ENCODE measurements around the gene THRB.

Gene THRB

GRCh38 chr3:24513463-24513862 is 18.8 kb upstream of the THRB start:
- in situ Hi-C loops (cut with HindIII; ENCODE audit: low sequenced_read_pairs): no loop called here

- in situ Hi-C loops (cut with HindIII; ENCODE audit: low sequenced_read_pairs): no loop called here
These were observed 18.0 kb upstream of the THRB start for GRCh38 chr3:24512564-24513197.

GRCh38 chr3:24510030-24510648 is 15.5 kb upstream of the THRB start:
- in situ Hi-C loops (cut with HindIII; ENCODE audit: low sequenced_read_pairs): no loop called here

- in situ Hi-C loops (cut with HindIII; ENCODE audit: low sequenced_read_pairs): no loop called here
These were observed 13.8 kb upstream of the THRB start for GRCh38 chr3:24508423-24508839.

GRCh38 chr3:24507776-24508422 is 13.2 kb upstream of the THRB start:
- in situ Hi-C loops (cut with HindIII; ENCODE audit: low sequenced_read_pairs): no loop called here

- in situ Hi-C loops (cut with HindIII; ENCODE audit: low sequenced_read_pairs): no loop called here
These were observed 12.5 kb upstream of the THRB start for GRCh38 chr3:24506966-24507775.

GRCh38 chr3:24505691-24506550 is 11.3 kb upstream of the THRB start:
- in situ Hi-C loops (cut with HindIII; ENCODE audit: low sequenced_read_pairs): no loop called here

GRCh38 chr3:24504772-24505171 is 10.1 kb upstream of the THRB start:
- in situ Hi-C loops (cut with HindIII; ENCODE audit: low sequenced_read_pairs): no loop called here

GRCh38 chr3:24503616-24504113 is 9.0 kb upstream of the THRB start:
- in situ Hi-C loops (cut with HindIII; ENCODE audit: low sequenced_read_pairs): no loop called here

GRCh38 chr3:24502690-24503089 is 8.0 kb upstream of the THRB start:
- in situ Hi-C loops (cut with HindIII; ENCODE audit: low sequenced_read_pairs): no loop called here

GRCh38 chr3:24500806-24501205 is 6.2 kb upstream of the THRB start:
- in situ Hi-C loops (cut with HindIII; ENCODE audit: low sequenced_read_pairs): no loop called here

GRCh38 chr3:24499991-24500390 is 5.3 kb upstream of the THRB start:
- in situ Hi-C loops (cut with HindIII; ENCODE audit: low sequenced_read_pairs): no loop called here

GRCh38 chr3:24498796-24499195 is 4.1 kb upstream of the THRB start:
- in situ Hi-C loops (cut with HindIII; ENCODE audit: low sequenced_read_pairs): no loop called here

- in situ Hi-C loops (cut with HindIII; ENCODE audit: low sequenced_read_pairs): no loop called here
These were observed 3.7 kb upstream of the THRB start for GRCh38 chr3:24498391-24498790.

GRCh38 chr3:24497942-24498341 is 3.3 kb upstream of the THRB start:
- in situ Hi-C loops (cut with HindIII; ENCODE audit: low sequenced_read_pairs): no loop called here

GRCh38 chr3:24496529-24497482 is 2.2 kb upstream of the THRB start:
- in situ Hi-C loops (cut with HindIII; ENCODE audit: low sequenced_read_pairs): no loop called here

GRCh38 chr3:24495326-24495994 is 810 bp upstream of the THRB start:
- in situ Hi-C loops (cut with HindIII; ENCODE audit: low sequenced_read_pairs): no loop called here

- in situ Hi-C loops (cut with HindIII; ENCODE audit: low sequenced_read_pairs): no loop called here
These were observed 668 bp downstream of the THRB start for GRCh38 chr3:24493746-24494617.
